Measurements from ENCODE around the gene STIMATE.

DNA sequence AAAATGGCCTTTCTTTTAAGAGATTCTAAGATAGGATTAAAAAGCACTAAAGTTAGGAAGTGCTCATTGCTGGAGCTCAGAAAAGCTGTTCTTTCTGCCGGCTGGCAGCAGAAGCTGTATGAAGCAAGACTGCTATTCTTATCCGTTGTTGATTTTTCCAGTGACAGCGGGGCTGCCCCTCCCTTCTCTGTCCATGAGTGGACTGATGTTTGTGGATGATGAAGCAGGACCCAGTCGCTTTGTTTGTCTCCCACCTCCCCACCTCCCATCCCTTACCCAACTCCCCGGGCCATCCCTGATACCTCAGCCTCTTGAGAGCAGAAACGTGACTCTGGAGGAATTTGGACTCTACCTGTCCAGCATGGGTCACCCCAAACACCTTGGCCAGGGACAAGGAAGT, 52.2 kb downstream of the STIMATE start:
- TF ChIP-seq, protein P1, sequence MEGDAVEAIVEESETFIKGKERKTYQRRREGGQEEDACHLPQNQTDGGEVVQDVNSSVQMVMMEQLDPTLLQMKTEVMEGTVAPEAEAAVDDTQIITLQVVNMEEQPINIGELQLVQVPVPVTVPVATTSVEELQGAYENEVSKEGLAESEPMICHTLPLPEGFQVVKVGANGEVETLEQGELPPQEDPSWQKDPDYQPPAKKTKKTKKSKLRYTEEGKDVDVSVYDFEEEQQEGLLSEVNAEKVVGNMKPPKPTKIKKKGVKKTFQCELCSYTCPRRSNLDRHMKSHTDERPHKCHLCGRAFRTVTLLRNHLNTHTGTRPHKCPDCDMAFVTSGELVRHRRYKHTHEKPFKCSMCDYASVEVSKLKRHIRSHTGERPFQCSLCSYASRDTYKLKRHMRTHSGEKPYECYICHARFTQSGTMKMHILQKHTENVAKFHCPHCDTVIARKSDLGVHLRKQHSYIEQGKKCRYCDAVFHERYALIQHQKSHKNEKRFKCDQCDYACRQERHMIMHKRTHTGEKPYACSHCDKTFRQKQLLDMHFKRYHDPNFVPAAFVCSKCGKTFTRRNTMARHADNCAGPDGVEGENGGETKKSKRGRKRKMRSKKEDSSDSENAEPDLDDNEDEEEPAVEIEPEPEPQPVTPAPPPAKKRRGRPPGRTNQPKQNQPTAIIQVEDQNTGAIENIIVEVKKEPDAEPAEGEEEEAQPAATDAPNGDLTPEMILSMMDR (IDR thresholded peaks at IDR 0.05): no peak
- TF ChIP-seq POLR2A (IDR thresholded peaks at IDR 0.05): no peak

Data from adrenal gland (tissue), 5 donors.